ENCODE data around the gene SEC14L6.

The SEC14L6 gene

DNA sequence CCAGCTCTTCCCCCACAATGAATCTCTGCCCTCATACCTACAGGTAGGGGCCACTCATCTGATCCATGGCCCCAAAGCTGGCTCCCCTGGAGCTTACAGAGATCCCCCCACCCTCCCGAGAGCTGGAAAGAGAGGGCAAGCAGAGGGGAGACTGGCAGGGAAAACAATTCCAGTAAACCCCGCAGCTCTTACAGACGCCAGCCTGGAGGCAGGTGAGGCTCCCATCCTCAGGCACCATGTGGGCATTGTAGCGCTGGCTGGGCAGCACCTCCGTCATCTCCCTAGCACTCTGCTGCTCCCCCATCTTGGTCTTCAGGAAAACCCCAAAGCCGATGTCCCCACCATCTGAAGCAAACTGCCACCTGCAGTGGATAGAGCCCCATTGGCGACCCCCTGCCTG is 55.2 kb downstream of the SEC14L6 start:
- DNase-seq = no peak

DNA sequence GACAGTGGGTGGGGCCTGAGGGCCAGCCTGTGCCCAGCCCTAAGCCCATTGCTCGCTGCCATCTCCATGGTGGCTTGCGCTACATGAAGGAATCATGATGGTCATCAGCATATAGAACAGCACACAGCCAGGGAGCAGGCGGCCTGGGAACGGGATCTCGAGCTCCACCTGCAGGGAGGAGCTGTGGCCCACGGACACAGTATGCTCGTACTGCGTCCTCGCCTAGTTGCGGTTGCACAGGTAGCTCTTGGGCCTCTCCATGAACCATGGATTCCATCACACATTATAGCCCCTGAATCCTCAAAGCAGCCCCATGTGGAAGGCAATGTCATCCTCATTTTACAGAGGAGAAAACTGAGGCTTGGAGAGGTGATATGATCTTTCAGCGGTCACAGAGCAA is 56.1 kb downstream of the SEC14L6 start:
- no peak for DNase-seq

DNA sequence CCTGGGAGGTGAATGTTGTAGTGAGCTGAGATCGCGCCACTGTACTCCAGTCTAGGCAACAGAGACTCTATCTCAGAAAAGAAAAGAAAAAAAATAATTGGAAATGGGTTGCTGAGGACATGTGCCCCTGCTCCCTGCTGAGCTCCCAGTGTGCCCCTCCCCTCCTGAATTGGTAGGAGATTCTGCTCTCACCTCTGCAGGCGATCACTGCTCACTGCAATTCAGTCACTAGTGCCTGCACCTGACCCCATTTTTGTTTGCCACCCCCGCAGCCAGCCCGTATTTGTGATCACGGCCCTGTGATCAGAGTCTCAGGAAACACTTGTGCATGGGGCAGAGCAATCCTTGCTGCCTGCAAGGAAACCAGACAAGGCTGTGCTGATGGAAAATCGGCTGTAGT is 58.4 kb downstream of the SEC14L6 start:
- DNase-seq = no peak

DNA sequence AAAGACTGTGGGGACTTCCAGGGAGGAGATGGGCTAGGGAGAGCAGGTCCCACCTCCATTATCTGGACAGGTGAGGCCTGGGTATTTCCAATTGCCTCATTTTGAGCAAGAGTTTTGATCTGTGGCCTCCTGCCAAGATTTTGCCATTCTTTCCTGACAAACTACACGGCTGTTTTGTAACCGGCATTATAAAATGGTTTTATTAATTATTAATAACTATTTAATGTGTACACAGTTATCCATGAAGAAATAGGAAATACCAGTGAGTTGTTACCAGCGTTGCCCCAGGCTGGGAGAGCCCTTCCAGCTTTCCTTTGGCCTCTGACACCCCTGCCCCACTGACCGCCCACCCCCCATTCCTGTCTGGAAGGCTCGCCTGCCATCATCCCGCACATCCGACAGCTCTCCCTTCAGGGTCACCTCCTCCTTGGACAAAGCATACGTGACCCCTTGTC is 59.9 kb downstream of the SEC14L6 start:
- no peak for DNase-seq

DNA sequence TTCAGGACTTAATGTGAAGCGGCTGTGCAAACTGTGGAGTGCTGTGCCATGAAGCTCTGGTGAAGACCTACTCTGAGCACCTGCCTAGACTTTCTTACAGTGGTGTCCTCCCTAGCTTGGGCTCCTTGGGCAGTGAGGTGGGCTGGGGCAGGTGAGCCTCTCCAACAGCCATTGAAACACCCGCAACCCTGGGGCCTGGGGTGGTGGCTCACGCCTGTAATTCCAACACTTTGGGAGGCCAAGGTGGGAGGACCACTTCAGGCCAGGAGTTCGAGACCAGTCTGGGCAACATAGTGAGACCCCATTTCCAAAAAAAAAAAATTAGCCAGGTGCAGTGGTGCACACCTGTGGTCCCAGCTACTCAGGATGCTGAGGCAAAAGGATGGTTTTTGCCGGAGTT is 60.4 kb downstream of the SEC14L6 start:
- no peak for DNase-seq

DNA sequence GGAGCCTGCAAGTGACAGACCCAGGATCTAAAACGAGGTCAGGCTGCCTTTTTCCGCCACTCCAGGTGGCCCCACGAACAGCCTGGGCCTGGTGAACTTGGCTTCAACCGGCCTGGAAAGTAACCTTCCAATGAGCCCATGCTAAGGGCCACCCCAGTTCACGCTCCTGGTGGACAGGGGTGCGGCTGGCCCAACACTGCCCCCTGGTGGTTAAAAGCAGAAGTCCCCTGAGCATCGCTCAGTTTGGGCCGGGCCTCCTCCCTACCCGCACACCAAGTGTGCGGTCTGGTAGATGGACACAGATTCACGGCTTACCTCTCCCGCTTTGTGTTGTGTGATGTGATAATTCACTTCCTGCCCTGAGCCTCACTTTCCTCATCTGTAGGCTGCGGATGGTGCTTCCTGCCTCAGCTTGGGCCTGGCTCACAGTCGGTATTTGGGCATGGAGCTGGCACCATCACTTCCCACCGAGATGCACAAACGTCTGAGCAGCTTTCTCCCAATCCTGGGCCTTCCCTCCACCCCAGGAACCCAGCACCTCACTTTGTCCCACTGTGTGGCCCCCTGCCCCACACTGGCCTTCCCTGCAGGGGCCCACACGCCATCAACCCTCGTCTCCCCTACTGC is 61.1 kb downstream of the SEC14L6 start:
- DNase-seq = peak; percentile 73

DNA sequence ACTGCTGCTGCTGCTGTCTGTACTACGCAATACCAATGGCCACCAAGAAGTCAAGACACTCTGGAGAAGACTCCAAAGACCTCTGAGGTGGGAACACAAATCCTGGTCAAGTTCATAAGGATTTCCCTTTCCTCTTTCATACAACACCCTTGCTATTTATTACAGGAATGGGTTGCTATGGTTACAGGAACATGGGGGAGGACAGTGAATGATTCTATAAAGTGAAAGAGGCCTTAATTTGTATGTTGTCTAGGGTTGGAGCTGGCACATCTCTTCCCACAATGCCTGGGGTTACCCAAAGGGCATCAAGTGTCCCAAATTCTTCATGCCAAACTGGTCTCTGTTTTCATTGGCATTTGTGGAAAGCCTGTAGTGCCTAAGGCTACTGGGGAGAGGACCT is 63.4 kb downstream of the SEC14L6 start:
- DNase-seq = no peak

DNA sequence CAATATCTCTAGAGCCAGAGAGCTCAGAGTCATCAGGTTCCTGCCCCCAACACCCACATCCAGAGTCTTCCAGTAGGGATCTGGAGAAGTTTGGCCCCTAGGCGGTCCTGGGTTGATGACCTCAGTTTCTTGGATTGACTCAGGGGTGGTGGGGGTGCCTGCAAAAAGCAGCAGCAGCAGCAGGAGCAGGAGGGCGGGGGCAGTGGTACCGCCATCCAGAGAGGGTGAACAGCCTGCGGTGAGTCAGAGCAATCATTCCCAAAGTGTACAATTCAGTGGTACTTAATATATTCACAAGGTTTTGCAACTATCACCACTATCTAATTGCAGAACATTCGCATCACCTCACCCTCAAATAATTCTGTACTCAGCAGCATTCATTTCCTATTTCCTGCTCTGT is 64.8 kb downstream of the SEC14L6 start:
- no peak for DNase-seq

DNA sequence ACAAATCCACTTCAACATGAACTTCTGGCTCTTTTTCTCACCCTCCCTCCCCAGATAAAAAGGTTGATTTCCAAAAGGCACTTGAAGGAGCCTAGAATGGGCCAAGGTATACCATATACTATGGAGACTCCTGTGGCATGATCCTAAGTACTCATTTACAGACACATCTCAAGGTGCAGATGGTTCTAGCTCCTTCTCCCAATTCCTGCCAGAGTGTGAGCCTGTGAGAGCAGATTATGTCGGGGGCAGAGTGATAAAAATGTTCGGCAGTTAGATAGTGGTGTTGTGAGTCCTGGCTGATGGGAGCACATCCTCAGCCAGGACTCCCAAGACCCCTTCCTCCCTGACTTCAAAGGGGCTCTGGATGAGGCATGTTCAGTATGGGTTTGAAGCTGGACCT is 66.6 kb downstream of the SEC14L6 start:
- DNase-seq = no peak

DNA sequence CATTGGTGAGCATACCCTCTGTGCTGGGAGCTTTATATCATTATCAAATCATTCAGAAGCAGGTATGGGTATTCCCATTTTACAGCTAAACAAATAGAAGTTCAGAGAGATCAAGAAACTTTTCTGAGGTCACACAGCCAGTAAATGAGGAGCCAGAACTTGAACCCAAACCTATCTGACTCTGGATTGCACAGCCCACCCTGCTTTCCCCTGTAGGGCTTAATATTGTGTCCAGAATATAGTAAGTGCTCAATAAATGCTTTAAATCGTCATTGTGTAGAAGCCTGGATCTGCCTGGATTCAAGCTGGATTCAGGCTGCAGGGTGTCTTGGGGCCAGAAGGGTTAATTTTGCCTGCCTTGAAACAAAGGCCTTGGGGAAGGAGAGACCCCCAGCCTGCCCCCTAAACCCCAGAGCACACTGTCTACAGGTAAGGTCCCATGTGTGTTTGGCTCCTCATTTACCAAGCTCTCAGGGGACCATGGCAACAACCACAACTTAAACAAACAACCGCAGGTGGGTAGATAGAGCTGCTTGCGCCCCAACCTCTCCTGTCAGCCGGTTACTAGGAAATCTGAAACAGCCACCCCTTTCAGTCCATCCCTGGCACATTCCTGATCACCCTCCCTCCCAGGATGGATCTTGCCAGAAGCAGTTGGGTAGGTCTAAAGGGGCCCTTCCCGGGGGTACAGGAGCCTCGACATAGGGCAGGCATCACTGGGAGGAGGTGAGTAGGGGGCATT is 71.7 kb downstream of the SEC14L6 start:
- no peak for DNase-seq

DNA sequence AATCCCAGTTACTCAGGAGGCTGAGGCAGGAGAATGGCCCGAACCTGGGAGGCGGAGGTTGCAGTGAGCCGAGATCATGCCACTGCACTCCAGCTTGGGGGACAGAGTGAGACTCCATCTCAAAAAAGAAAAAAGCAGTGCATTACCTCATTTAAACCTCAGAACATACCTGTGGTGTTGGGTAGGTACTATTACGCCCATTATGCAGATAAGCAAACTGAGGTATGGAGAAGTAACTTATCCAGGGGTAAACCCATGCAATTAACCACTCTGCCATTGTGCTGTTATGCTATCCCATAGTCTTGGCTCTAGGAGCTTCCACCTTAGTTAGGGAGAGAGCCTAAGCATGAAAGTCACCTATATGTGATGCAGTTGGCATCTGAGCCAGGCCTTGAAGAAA is 72.4 kb downstream of the SEC14L6 start:
- no peak for DNase-seq

DNA sequence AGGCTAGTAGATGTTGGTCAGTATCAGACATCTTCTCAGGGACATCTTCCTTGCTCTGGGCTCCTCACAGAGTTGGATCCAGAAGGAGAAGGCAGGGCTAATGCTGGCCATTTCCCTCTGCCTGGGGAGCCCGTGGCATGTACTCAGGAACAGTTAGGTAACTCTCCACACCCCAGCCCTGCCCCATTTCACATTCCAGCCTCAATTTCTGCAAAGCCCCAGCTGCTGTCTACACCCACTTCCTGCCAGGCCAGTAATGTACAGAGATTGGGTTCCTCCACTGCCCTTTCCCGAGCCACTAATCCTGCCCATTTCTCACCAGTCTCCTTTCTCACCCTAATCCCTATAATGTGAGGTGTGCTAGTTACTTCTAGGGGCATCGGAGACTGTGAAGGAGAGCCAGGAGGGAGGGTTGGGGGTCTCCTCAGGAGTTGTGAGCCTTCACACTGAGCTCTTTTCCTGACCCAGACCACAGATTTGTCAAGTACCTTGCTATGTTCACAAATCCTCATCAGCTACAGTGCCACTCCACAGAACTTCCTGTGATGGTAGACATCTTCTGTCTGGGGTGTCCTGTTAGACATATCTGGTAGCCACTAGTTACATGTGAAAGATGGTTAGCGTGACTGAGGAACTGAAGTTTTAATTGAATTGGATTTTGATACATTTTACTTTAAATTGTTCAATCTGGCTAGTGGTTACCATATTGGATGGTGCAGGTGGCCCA is 73.4 kb downstream of the SEC14L6 start:
- DNase-seq = no peak

Measured in suppressor macrophage treated with lipopolysaccharide for 4 hours (primary cell).